GM21423 (cell line): ENCODE data around the gene NEUROD4.

Source experiments
- ATAC-seq: cut with Tn5 transposase; IDR thresholded peaks from one replicate; pipeline ENCODE4 v1.9.1; 2021; ENCODE audit warnings: mild to moderate bottlenecking, moderate library complexity; ENCODE audit not compliant: unreplicated experiment

NEUROD4 gene

DNA sequence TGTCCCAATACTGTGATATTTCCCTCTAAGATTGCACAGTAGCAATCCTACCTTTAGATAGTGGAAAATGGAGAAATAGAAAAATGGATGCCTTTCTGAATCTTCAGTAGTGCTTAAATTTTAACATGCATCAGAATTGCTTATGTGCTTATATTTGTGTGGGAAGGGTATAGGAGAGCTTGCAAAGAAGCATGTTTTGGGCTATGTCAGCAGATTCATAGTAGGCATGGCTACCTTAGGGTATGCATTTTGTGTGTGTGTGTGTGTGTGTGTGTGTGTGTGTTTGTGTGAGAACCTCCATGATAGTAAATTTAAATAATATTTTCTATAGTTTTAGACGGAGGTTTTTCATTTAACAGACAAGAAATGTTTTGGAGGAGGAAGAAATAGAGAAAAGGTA, 38.3 kb downstream of the NEUROD4 start:
- no peak for ATAC-seq

- ATAC-seq = no peak
These were observed 39.0 kb downstream of the NEUROD4 start for GRCh38 chr12:55058776-55059175.

DNA sequence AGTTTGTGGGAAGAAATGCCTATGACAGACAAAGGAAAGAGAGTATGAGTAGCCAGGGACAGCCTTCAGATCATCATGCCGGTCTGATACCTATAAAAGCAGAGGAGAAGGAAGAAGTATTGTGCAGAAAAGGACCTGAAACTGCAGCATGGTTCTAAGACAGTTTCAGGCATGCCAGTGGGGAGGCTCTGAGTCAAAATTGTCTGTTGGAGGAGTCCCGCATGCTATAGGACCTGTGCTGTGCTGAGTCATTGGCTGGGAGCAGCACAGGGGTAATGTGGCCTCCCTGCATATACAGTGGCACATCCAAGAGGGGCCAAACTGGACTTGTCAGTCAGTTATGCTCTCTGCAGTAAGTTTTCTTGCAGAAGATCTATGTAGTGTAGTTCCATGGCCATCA, 40.7 kb downstream of the NEUROD4 start:
- ATAC-seq = peak; percentile 99

DNA sequence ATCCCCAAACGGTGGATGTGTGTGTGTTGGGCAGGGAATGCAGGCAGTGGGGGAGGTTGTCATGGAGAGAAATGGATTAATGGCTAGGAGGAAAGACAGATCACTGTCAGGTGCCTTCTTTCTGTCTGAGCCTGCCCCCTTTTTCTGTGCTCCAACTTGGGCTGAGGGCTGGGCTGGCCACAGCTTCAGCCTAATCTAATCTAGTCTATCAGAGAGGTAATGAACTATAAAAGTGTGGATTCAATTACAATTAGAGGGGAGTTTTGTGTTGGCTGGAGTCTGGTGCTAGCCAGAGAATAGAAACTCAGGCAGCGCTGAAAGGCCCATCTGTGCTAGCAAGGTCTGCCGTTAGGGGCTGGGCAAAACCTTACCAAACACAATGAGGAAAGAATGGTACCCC, 41.2 kb downstream of the NEUROD4 start:
- ATAC-seq = no peak

GRCh38 chr12:55063291-55063690, 43.5 kb downstream of the NEUROD4 start:
- ATAC-seq = no peak

GRCh38 chr12:55065535-55065934, 45.8 kb downstream of the NEUROD4 start:
- no peak for ATAC-seq

GRCh38 chr12:55067701-55068100, 47.9 kb downstream of the NEUROD4 start:
- no peak for ATAC-seq

DNA sequence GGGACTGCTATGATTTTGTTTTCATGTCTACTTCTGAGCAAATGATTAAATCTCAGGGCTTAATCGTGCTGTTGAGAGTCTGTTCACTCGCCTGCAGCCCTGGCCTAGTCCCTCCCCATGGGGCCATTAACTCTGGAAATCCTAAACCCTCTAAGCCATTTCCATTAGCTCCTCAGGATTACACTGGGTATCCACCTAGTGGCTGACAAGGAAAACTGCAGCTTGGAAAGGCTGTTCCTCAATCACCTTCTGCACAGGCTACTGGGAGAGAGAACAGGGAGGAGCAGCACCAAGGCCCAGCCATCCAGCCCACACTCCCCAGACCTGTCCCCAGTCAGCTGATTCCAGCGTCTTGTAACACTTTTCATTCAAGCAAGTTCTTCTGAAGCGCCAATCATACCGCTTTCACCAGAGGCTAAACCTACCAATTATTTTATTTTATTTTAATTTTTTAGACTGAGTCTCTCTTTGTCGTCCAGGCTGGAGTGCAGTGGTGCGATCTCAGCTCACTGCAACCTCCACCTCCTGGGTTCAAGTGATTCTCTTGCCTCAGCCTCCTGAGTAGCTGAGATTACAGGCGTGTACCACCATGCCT, 48.7 kb downstream of the NEUROD4 start:
- ATAC-seq = peak; percentile 50

- ATAC-seq = peak; percentile 50
These were observed 52.3 kb downstream of the NEUROD4 start for GRCh38 chr12:55072083-55072482.

- ATAC-seq = peak; percentile 50
These were observed 53.6 kb downstream of the NEUROD4 start for GRCh38 chr12:55073043-55074022.

- ATAC-seq = no peak
These were observed 55.0 kb downstream of the NEUROD4 start for GRCh38 chr12:55074806-55075205.
